NB4 (cell line): ENCODE results near the gene CDK13.

ENCODE experiments used
- CTCF ChIP-seq: IDR thresholded peaks from one replicate; pipeline ENCODE4 v1.5.1; 2012; ENCODE audit warnings: low read depth, low read length
- MAX ChIP-seq: IDR thresholded peaks from 2 replicates; pipeline ENCODE4 v1.6.1; 2011; ENCODE audit warnings: low read depth, low read length
- MYC ChIP-seq: IDR thresholded peaks from 2 replicates; pipeline ENCODE4 v1.6.1; 2011; ENCODE audit warnings: low read depth, low read length
- POLR2A ChIP-seq: IDR thresholded peaks from 2 replicates; pipeline ENCODE4 v1.6.1; 2011; ENCODE audit warnings: mild to moderate bottlenecking; ENCODE audit not compliant: insufficient read length; ENCODE audit errors: extremely low read depth

- no peak for TF ChIP-seq POLR2A
- no peak for TF ChIP-seq CTCF
- no peak for TF ChIP-seq MAX
- TF ChIP-seq MYC: no peak
Observed at GRCh38 chr7:40024048-40024447, 74.0 kb downstream of the CDK13 start.
